Stimulated activated CD8-positive, alpha-beta memory T cell treated with anti-CD3 and anti-CD28 coated beads, Interleukin-2, amount 100 ng/mL, for 1 hour (primary cell): ENCODE results near the gene VKORC1L1.
A peak's percentile ranks its signal among the peaks of the same experiment; 100 is the strongest.
"Not testable (repeated sequence)": the region's sequence is repeated elsewhere in the genome, so short reads cannot be mapped to it uniquely, and the experiment has no call there.

Experiments used
- DNase-seq, 2 donors: peaks; one replicate each; pipeline ENCODE4 v3.0.0-alpha.2; 2020; ENCODE audit warnings: low read depth in 2 of 2

Gene VKORC1L1

DNA sequence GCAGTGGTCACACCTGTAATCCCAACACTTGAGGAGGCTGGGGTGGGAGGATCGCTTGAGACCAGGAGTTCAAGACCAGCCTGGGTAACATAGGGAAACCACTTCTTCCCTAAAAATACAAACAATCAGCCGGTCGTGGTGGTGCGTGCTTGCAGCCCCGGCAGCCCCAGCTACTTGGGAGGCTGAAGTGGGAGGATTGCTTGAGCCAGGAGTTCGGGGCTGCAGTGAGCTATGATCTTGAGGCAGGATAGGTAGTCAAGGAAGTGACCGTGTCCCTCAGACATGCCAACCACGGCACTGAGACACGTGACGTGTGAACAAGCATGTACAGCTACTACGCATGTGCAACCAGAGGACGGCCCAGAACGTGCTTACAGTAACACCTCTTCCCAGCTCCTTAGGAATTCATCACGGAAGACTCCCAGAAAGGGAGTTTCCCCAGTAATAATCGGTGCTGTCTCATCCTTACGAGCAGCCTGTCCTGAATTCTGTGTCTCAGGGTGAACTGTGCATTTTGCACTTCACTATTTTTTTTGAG lies 103.9 kb downstream of the VKORC1L1 start:
- DNase-seq, result no peak

DNA sequence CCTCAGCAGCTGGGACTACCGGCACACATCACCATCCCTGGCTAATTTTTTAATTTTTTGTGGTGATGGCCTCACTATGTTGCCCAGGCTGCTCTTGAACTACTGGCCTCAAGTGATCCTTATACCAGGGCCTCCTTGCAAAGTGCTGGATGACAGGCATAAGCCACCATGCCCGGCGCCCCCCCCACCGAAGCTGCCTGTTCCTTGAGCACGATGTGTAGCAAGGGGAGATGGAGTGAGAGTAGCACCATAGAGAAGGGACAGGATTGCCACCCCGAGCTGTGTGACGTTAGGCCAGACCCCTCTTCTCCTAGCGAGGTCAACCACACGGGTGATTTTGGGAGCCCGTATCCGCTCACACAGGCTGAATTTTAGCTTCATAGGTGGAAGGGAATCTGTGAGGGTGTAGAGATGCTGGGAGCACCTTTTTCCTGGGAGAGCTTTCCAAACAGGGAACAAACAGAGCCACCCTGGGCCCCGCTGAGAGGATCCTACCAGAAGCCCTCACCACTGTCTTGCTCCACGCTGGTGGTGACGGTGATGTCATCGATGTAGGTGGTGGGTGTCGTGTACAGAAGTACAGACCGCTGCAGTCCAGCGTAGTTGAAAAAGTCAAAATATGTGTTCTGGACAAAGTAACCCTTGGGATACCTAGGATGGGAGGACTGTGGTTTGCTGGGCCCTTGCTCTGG lies 106.2 kb downstream of the VKORC1L1 start:
- DNase-seq, result no peak

DNA sequence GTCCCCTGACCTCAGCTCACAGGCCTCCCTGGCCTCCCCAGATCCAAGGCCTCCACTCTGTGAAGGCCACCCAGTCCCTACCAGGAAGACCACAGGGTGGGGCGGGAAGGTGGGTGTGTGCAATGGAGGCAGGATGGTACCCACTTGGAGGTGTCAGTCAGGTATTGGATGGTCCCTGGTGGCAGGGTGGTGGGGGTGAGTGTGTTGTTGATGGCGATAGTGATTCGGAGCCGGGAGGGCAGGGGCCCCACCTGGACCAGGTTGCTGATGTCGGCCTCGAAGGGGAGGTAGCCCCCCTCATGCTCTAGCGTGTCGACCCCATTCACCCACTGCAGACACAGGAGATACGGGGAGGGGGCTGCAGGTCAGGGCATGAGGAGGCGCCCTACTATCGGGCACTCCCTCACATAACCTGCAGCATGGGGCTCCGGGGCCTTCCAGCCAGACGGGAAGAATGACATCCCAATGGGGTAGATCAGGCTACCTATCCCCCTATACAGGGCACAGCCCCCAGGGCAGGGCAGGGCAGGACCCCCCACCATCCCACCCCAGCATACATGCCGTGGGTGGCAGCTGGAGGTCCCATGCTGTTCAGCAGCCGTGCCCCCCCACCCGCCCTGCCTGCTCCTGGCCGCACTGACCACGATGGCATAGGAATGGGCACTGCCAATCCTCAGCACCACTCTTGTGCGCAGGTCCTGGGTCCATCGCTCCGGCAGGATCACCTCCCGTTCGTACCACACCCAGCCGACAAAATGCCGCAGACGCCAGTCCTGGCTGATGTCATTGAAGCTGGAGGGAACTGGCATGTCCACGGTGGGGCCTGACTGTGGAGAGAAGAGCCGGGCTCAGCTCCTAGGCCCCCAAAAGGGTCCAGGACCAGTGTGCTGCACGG lies 107.0 kb downstream of the VKORC1L1 start:
- DNase-seq, result no peak

DNA sequence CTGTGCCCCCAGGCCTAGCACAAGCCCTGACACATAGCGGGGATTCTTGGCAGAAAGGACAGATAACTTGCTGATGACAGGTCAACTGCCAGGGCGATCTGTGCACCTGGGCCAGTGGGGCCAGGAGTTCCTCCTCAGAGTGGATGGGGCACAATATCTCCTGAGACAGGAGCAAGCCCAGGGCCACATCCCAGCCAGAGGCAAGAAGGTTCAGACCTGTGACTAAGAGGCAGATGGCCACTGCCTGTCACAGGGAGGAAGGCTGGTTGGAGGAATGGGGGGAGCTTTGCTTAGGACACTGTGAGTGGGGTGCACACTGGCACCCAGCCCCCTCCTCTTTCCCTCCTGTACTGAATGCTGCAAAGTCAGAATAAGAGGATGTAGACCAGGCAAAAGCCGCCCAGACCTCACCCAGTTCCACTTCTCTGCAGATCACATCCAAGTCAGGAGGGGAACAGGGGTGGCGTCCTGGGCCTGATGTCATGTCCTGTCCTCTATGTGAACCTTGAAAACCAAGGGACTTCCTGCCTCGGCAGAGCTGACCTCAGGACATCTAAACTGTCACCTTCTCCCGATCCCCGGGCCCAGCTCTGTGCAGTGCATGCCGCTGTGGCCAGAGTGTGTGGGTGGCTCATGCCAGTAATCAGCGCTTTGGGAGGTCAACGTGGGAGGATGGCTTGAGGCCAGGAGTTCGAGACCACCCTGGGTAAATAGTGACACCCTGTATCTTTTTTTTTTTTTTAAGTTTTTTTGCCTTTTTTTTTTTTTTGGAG lies 107.8 kb downstream of the VKORC1L1 start:
- peak in 1 of 2 donors; percentile 21 for DNase-seq

DNA sequence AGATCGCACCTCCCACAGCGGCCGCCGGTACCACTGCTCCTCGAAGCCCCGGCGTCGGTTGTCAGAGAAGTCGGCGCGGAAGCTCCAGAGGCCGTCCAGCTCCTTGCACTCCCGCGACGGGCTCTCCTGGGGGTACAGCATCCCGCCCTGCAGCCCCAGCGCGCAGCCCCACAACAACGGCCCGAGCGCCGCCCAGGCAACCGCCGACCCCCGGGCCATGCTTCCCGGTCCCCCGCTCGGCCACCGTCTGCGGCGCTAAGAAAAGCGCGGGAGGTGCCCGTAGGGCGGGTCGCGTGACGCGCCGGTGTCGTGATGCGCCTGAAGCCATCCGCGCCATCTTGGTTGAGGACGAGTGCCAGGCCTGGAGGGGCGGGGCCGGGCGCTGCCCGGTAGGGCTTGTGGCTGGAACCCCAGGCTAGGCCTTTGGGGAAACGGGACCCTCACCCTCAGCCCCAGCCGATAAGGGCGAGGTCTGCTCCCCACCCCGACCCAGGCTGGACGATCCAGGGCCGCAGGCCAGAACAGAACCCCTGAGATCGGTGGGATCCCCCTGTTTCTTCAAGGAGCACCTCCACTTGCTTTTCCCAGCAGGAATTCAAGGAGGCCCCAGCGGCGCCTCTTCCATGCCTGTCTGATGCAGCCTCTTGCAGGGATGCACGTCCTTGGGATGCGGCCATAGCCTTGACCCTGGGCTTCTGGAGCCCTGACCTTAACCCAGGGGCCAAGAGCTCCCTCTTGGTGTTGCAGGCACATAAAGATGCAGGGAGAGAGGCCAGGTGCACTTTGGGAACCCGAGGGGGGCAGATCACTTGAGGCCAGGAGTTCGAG lies 109.3 kb downstream of the VKORC1L1 start, which contains the start of gene GUSB:
GUSB (minus strand) TSS at position 249 of the 828 bp plus-strand sequence; CDS start at position 219, 30 bp downstream.
- peak; percentile 77 to 80 for DNase-seq

DNA sequence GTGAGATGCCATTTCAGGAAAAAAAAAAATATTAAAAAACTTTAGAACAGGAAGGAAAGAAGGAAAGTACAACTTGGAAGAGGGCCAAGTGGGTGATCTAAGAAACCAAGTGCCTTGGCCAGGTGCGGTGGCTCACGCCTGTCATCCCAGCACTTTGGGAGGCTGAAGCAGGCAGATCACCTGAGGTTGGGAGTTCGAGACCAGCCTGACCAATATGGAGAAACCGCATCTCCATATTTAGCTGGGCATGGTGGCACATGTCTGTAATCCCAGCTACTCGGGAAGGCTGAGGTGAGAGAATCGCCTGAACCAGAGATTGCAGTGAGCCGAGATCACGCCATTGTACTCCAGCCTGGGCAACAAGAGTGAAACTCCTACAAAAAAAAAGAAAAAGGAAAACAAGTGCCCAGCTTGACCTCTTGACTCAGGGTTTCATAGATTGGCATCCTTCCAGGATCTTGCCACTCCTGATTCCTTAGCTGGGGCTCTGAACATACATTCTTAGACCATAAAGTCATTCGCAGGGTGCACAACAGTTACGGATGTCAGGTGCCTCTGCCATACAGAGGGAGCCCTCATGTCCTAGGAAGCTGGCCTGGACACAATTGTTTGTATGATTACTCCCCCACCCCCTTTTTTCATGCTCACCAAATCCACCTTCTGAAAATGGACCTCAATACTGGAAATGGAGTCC lies 111.2 kb downstream of the VKORC1L1 start:
- DNase-seq, result no peak

DNA sequence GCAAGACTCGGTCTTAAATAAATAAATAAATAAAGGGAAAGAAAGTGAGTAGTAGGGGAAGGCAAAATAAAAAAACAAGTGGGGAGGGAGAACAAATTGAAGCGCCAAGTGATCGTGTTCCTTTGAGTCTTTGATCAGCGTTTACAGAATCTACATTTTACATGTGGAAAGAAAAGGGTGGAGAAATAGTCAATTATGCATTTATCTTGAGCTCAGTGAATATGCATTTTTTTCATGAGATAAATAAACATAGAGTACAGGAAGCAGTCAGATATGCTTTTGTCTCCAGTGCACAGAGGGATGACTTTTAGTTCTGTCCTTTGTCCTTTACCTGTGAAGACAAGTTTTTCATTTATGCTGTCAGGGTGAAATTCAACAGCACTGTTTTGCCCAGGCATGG lies 115.2 kb downstream of the VKORC1L1 start:
- DNase-seq, result no peak

DNA sequence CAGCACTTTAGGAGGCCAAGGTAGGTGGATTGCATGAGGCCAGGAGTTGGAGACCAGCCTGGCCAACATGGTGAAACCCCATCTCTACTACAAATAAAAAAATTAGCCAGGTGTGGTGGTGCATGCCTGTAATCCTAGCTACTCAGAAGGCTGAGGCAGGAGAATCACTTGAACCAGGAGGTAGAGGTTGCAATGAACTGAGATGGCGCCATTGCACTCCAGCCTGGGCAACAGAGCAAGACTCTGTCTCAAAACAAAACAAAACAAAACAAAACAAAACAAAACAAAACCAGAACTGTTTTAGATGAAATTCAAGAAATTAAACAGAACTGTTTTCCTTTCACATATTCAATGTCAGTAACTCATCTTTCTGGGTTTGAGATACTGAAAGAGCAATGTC lies 115.6 kb downstream of the VKORC1L1 start:
- not testable (repeated sequence) for DNase-seq

DNA sequence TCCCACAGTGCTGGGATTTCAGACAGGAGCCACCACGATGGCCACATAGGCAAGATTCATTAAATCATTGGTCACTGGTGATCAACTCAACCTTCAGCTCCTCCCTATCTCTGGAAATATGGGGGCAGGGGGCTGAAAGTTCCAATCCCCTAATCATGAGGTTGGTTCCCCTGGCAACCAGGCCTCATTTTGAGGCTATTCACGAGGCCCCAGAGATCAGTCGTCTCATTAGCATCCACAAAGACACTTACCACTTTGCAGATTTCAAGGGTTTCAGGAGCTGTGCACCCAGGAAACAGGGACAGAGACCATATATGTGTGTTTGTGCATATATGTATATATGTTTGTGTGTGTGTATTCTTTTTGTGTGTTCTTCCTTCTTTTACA lies 116.8 kb downstream of the VKORC1L1 start:
- DNase-seq, result no peak

DNA sequence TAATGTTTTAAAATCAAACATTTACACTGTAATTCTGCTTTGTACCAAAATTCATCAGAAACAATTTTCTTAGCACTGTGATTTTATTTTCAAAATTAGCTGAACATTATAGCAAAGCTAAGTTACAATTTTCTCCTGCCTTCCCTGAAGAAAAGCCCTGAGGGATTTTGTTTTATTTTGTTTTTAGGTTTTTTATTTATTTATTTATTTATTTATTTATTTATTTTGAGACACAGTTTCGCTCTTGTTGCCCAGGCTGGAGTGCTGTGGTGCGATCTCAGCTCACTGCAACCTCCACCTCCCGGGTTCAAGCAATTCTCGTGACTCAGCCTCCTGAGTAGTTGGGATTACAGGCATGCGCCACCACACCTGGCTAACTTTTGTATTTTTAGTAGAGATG lies 119.0 kb downstream of the VKORC1L1 start:
- not testable (repeated sequence) for DNase-seq

DNA sequence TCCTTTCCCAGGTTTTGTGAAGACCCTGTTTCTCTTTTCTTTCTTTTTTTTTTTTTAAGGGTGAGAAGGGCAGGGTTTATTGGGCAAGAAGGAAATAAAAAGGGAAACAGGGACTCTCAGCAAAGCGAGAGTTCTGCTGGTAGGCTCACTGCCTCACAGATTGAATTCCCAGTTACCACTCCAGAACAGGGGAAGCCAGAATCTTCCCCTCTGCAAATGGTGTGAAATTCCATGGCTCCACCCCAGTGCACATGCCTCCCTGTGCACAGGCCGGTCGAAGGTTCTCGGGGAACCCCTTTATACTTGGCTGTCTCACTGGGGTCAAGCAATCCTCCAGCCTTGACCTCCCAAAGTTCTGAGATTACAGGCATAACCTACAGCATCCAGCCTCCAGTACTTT lies 119.7 kb downstream of the VKORC1L1 start:
- no peak for DNase-seq

DNA sequence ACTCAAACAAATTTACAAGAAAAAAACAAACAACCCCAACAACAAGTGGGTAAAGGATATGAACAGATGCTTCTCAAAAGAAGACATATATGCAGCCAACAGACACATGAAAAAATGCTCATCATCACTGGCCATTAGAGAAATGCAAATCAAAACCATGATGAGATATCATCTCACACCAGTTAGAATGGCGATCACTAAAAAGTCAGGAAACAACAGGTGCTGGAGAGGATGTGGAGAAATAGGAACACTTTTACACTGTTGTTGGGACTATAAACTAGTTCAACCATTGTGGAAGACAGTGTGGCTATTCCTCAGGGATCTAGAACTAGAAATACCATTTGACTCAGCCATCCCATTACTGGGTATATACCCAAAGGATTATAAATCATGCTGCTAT lies 122.1 kb downstream of the VKORC1L1 start:
- DNase-seq, result not testable (repeated sequence)

DNA sequence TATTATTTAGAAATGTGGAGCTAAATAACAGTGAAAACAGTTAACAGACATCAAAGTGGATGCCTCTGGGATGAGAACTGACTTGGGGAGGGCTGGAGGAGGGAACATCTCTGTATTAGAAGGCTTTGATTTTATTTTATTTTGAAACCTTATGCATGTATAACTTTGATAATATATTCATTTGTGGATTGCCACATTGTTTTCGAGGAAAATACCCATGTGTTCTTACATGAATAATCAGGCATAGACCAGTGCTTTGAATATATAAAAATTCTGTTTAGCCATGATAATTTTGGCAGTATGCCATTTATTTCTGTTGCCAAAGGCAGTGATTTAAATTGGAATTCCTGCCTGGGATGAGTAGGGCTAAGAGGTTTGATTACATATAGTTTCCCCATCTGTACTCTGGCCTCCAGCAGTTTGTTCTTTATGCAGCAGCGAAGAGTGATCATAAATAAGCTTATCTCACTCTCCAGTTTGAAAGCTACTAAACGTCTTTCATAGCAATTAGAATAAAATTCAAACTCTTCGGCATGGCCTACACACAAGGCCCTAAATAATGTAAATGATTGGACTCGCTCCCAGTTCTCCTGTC lies 128.0 kb downstream of the VKORC1L1 start:
- not testable (repeated sequence) for DNase-seq

DNA sequence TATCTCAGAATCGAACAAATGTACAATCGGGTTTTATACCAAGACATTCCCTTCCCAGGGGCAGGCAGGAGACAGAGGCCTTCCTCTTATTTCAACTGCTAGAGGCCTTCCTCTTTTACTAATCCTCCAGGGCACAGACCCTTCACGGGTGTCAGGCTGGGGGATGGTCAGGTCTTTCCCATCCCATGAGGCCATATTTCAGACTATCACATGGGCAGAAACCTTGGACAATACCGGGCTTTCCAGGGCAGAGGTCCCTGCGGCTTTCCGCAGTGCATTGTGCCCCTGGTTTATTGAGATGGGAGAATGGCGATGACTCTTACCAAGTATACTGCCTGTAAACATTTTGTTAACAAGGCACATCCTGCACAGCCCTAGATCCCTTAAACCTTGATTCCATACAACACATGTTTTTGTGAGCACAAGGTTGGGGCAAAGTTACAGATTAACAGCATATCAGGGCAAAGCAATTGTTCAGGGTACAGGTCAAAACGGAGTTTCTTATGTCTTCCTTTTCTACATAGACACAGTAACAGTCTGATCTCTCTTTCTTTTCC lies 132.3 kb downstream of the VKORC1L1 start:
- DNase-seq, result not testable (repeated sequence)

DNA sequence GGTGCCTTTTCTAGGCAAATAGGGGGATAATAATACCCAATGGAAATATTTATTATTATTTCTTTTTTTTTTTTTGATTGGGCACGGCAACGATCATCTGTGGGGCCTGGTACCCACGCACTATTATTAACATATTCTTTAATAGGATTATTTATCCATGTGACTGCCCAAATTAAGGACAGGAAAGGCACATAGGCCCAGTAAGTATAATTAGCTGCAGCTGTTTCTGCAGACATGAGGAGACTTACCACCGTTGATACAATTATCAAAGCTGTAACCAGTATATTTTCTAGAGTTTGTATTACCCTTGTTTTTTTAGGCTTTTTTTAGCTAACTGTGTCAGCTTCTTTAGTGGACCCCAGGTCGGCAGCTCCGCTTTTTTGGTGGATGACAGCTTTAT lies 134.4 kb downstream of the VKORC1L1 start:
- no peak for DNase-seq
